HAP-1 (cell line): ENCODE measurements around the gene SHH.

Source experiments
- DNase-seq, 2 experiments: peaks; one replicate each; pipeline ENCODE4 v3.0.0-alpha.2; 2016 to 2020; ENCODE audit warnings: low spot score in 2 of 2
- H3K27me3 ChIP-seq: fragments of 250-450 bp; sonication (Bioruptor Pico); 2 replicates; pipeline ENCODE4 v1.5.1; 2020; ENCODE audit warnings: low read depth, mild to moderate bottlenecking, moderate library complexity
- H3K36me3 ChIP-seq: fragments of 250-450 bp; sonication (Bioruptor Pico); replicated peaks from 2 replicates; pipeline ENCODE4 v1.5.1; 2020; ENCODE audit warnings: mild to moderate bottlenecking
- H3K4me1 ChIP-seq: fragments of 250-450 bp; sonication (Bioruptor Pico); 2 replicates; pipeline ENCODE4 v1.5.1; 2020; ENCODE audit warnings: mild to moderate bottlenecking
- H3K4me3 ChIP-seq: fragments of 250-450 bp; sonication (Bioruptor Pico); 2 replicates; pipeline ENCODE4 v1.5.1; 2020; ENCODE audit warnings: mild to moderate bottlenecking, moderate library complexity
- H3K9me3 ChIP-seq: fragments of 250-450 bp; sonication (Bioruptor Pico); 2 replicates; pipeline ENCODE4 v1.5.1; 2020; ENCODE audit warnings: mild to moderate bottlenecking, moderate library complexity
- in situ Hi-C: fragments of 300-500 bp; cut with MboI; formaldehyde crosslinking; loops from 3 replicates; pipeline ENCODE4 v1.14.3; 2020; ENCODE audit warnings: low sequenced_read_pairs, inconsistent platforms, mixed read lengths

Gene SHH

DNA sequence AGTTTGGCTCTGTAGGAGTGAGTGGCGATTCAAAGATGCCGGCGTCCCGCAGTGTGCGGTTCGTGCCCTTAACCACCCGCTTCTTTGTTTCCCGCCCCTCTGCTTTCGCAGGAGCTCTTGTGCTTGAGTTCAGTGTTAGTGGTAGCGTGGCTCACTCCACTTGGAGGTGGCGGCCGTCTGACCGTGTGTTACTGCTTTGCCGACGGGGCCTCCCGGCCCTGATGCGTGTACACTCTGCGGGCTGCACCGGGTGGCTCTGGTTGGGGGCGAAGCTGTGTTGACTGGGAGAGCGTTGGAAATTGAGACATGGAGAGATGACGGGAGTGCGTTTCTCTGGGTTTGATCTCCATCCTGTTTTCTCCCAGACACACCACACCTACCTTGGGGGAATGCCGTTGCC is 31.4 kb downstream of the SHH start:
- in situ Hi-C loops, result no loop called here
- Histone ChIP-seq H3K4me3 (no peak overlapping the region), H3K4me1 (no peaks in the 10 kb centered on the region), H3K27me3 (no peaks in the 10 kb centered on the region), H3K36me3 (peaks cover 9% of the 10 kb centered on the region), H3K9me3 (no peaks in the 10 kb centered on the region)
- DNase-seq, result no peak

GRCh38 chr7:155778349-155778748 is 33.9 kb downstream of the SHH start:
- no peak overlapping the region for H3K4me3 ChIP-seq
- no peaks in the 10 kb centered on the region for H3K27me3 ChIP-seq
- in situ Hi-C loops, result no loop called here
- no peaks in the 10 kb centered on the region for H3K9me3 ChIP-seq
- peaks cover 23% of the 10 kb centered on the region for H3K36me3 ChIP-seq
- no peak for DNase-seq
- no peaks in the 10 kb centered on the region for H3K4me1 ChIP-seq

DNA sequence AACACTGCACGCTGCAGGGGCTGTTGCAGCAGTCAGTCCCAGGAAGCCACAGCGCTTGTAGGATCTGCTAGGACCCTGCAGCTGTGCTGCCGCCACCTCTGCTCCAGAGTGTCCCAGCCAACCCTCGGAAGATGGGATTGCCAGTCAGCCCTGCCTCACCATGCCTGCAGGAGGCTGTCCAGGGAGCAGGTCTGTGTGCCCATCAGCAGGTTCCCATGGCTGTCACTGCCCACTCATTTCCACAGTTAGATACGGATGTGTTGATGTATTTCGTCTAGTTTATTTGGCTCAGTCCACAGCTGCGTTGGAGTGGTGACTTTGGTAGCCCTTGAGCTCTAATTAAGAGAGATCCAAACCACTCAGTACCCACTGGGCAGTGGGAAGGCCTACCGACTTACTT is 35.7 kb downstream of the SHH start:
- in situ Hi-C loops, result no loop called here
- Histone ChIP-seq H3K4me3 (no peak overlapping the region), H3K9me3 (no peaks in the 10 kb centered on the region), H3K27me3 (no peaks in the 10 kb centered on the region), H3K4me1 (no peaks in the 10 kb centered on the region), H3K36me3 (peaks cover 30% of the 10 kb centered on the region)
- DNase-seq, result no peak

DNA sequence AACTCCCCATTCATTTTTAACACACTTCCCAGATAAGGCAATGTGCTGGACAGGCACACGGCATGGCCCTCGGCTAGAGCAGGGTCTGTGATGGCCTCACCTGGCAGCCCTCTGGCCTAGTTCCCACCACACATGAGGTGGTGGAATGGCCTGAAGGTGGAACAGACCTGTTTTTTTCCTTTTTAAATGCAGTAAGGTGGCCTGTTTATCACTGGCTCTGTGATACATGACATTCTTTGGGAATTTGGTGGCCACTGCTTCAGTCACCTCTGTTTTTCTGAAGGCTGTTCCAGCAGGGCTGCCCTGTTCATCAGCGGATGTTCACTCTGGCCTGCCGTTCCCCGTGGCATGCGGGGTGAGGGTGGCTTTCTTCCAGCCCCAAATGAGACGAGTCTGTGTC is 36.6 kb downstream of the SHH start:
- H3K36me3 ChIP-seq, result peaks cover 36% of the 10 kb centered on the region
- in situ Hi-C loops, result no loop called here
- no peak overlapping the region for H3K4me3 ChIP-seq

DNA sequence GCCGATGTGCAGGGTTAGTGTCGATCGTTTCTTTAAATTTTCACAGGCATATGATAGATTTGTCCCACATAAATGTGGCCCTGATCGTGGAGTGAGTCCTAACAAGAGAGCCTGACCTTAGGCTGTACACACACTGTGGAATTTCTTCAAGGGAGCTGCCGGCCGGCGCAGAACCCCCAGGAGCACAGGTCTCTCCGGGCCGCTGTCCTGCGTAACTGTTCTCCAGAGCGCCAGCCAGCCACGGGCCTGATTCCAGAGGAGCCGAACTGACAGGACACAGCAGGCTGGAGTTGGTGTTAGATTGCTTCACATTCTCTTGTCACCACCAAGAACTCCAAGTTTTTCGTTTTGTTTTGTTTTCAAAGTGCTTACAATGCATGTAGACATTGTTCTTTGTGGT is 37.3 kb downstream of the SHH start:
- Histone ChIP-seq H3K4me1 (no peaks in the 10 kb centered on the region), H3K36me3 (peaks cover 40% of the 10 kb centered on the region), H3K27me3 (no peaks in the 10 kb centered on the region), H3K4me3 (no peak overlapping the region), H3K9me3 (no peaks in the 10 kb centered on the region)
- DNase-seq, result no peak
- in situ Hi-C loops, result loop anchor here (25.0 kb wide), 2 partner anchors 388 to 838 kb away; no protein-coding TSS in a partner anchor

More for the DNA sequence above, 36.6 kb downstream of the SHH start:
- no peaks in the 10 kb centered on the region for H3K27me3 ChIP-seq
- no peak for DNase-seq
- no peaks in the 10 kb centered on the region for H3K4me1 ChIP-seq
- no peaks in the 10 kb centered on the region for H3K9me3 ChIP-seq

DNA sequence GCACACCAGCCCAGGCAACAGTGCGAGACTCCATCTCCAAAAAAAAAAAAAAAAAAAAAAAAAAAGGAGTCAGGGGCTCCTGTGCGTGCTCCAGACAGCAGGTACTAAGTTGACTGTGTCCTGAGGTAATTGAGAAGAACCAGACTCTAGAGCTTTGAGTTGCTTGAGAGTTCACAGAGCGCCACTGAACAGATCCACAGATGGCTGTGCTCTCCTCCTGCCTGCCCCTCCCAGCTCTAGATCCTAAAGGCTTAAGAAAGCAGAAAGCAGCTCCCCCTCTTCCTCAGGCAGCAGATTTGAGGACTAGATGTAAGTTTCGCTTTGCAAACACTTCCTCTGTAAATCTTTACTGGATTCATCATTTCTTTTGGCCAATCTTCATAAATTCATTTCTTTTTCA is 38.7 kb downstream of the SHH start:
- no peaks in the 10 kb centered on the region for H3K27me3 ChIP-seq
- no peaks in the 10 kb centered on the region for H3K4me1 ChIP-seq
- in situ Hi-C loops, result loop anchor here (25.0 kb wide), 2 partner anchors 386 to 836 kb away; no protein-coding TSS in a partner anchor
- H3K4me3 ChIP-seq, result no peak overlapping the region
- DNase-seq, result no peak
- H3K9me3 ChIP-seq, result no peaks in the 10 kb centered on the region
- H3K36me3 ChIP-seq, result peaks cover 52% of the 10 kb centered on the region

DNA sequence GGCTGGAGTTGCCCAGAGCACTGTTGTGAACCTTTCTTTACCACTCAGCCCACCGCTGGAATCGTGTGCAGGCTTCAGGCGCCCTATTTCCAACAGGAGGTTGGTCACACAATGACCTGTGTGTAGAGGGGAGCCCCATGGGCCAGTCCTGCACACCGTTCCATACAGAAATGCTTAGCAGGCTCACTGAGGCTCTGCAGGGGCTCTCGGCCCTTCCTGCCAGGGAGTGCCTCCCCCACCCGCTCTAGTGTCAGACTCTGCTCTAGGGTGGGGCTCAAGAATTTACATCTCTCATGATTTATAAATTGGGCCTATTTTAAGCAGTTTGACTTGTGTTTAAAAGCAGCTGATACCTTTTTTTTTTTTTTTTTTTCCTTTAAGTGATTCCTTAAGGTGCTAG is 42.0 kb downstream of the SHH start:
- peaks cover 62% of the 10 kb centered on the region for H3K36me3 ChIP-seq
- in situ Hi-C loops, result loop anchor here (25.0 kb wide), 2 partner anchors 383 to 833 kb away; no protein-coding TSS in a partner anchor
- no peaks in the 10 kb centered on the region for H3K9me3 ChIP-seq
- no peaks in the 10 kb centered on the region for H3K27me3 ChIP-seq
- H3K4me1 ChIP-seq, result no peaks in the 10 kb centered on the region
- no peak for DNase-seq
- H3K4me3 ChIP-seq, result no peak overlapping the region

GRCh38 chr7:155769701-155770100 is 42.6 kb downstream of the SHH start:
- H3K4me3 ChIP-seq, result no peak overlapping the region
- DNase-seq, result no peak
- no peaks in the 10 kb centered on the region for H3K27me3 ChIP-seq
- no peaks in the 10 kb centered on the region for H3K4me1 ChIP-seq
- no peaks in the 10 kb centered on the region for H3K9me3 ChIP-seq
- in situ Hi-C loops, result loop anchor here (25.0 kb wide), 2 partner anchors 382 to 832 kb away; no protein-coding TSS in a partner anchor
- H3K36me3 ChIP-seq, result peaks cover 59% of the 10 kb centered on the region

DNA sequence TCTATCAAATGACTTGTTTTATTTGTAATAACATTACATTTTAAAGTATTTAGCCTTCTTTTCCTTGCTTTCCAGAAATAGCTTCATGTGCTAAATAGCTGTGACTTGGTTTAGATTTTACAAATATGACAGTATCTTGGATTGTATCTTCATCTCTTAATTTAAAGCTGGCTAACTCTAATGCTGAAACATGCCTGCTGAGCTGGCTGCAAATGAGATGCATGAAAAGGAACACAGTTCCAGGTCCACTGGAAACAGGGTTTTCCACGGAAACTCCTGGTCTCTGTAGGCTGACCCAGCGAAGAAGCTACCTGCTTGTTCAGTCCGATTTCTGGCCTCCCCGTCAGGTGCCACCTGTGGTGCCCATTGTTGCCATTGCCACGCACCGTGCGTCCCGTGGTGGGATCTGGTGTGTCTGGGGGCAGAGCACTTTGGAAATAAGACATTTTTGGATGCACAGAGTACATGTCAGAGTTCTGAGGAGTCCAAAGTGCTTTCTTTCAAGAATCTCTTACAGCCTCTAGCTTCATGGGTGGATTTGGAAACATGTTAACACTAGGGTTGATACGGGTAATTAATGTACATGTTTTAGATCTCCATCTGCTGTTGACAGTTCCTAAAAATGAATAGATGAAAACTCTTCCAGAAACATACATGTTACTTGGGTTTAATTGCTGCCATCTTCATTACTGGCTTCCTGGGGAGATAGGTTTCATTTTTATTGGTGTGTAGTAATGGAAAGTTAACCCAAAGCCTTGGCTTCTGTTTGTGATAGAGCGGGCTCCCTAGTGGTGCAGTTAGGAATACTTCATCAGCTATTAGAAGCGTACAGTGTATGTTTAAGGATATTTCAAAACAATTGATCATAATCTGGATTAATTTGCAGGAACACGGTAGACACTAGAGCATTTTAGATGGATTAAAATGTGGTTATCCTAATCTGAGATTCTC is 45.0 kb downstream of the SHH start:
- Histone ChIP-seq H3K9me3 (no peaks in the 10 kb centered on the region), H3K36me3 (peaks cover 57% of the 10 kb centered on the region), H3K4me1 (no peaks in the 10 kb centered on the region), H3K4me3 (no peak overlapping the region), H3K27me3 (no peaks in the 10 kb centered on the region)
- in situ Hi-C loops, result loop anchor here (25.0 kb wide), 2 partner anchors 380 to 830 kb away; no protein-coding TSS in a partner anchor
- no peak for DNase-seq

GRCh38 chr7:155766386-155766785 is 45.9 kb downstream of the SHH start:
- no peaks in the 10 kb centered on the region for H3K9me3 ChIP-seq
- no peaks in the 10 kb centered on the region for H3K27me3 ChIP-seq
- H3K4me3 ChIP-seq, result no peak overlapping the region
- no peaks in the 10 kb centered on the region for H3K4me1 ChIP-seq
- H3K36me3 ChIP-seq, result peaks cover 57% of the 10 kb centered on the region
- no peak for DNase-seq
- in situ Hi-C loops, result loop anchor here (25.0 kb wide), 2 partner anchors 379 to 829 kb away; no protein-coding TSS in a partner anchor

- no peak for DNase-seq
- Histone ChIP-seq H3K27me3 (no peaks in the 10 kb centered on the region), H3K9me3 (no peaks in the 10 kb centered on the region), H3K4me3 (no peak overlapping the region), H3K36me3 (peaks cover 50% of the 10 kb centered on the region), H3K4me1 (no peaks in the 10 kb centered on the region)
- in situ Hi-C loops, result loop anchor here (25.0 kb wide), 2 partner anchors 378 to 828 kb away; no protein-coding TSS in a partner anchor
These were observed 46.8 kb downstream of the SHH start for GRCh38 chr7:155765458-155765857.

DNA sequence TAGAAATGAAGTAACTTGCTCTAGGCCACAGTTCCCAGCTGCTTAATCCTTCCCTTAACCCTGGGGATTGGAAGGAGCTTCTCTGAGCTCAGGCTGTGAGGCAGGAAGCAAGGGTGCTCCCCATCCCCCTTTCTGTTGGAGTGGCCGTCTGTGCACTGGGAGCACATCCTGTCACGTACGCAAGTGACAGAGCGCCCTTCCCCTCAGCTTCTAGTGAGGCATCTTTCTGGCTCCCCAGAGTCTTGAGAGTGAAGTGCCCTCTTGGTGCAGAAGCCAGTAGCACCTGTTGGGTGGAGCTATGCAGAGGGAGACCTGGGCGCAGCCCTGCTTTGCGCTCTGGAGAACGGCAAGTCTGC is 47.8 kb downstream of the SHH start:
- DNase-seq, result no peak
- H3K9me3 ChIP-seq, result no peaks in the 10 kb centered on the region
- in situ Hi-C loops, result loop anchor here (25.0 kb wide), 2 partner anchors 377 to 827 kb away; no protein-coding TSS in a partner anchor
- no peak overlapping the region for H3K4me3 ChIP-seq
- peaks cover 42% of the 10 kb centered on the region for H3K36me3 ChIP-seq
- no peaks in the 10 kb centered on the region for H3K4me1 ChIP-seq
- no peaks in the 10 kb centered on the region for H3K27me3 ChIP-seq

- in situ Hi-C loops, result loop anchor here (25.0 kb wide), 2 partner anchors 377 to 827 kb away; no protein-coding TSS in a partner anchor
- Histone ChIP-seq H3K4me3 (no peak overlapping the region), H3K4me1 (no peaks in the 10 kb centered on the region), H3K36me3 (peaks cover 36% of the 10 kb centered on the region), H3K9me3 (no peaks in the 10 kb centered on the region), H3K27me3 (no peaks in the 10 kb centered on the region)
- DNase-seq, result no peak
These were observed 48.4 kb downstream of the SHH start for GRCh38 chr7:155763691-155764437.
